HepG2 (cell line): ENCODE measurements around the gene MEF2D. TPM values are rescaled to one million over a fixed set of nuclear protein-coding genes. Genes with fewer than 3 reads are reported as not detected.

ENCODE experiments used
- AHR ChIP-seq: IDR thresholded peaks from 2 replicates; pipeline ENCODE4 v1.6.1; 2018; ENCODE audit warnings: missing genetic modification reagents, missing compliant biosample characterization
- ARID5B ChIP-seq: IDR thresholded peaks from 2 replicates; pipeline ENCODE4 v1.4.0; 2020; ENCODE audit warnings: mild to moderate bottlenecking, missing genetic modification reagents
- ATM ChIP-seq: fragments of 450-650 bp; IDR thresholded peaks from 2 replicates; pipeline ENCODE4 v1.7.1; 2017; ENCODE audit warnings: mild to moderate bottlenecking, borderline replicate concordance
- EHMT2 ChIP-seq: fragments of 200-600 bp; sonication (generic); IDR thresholded peaks from 2 replicates; pipeline ENCODE4 v1.7.0; 2017; ENCODE audit warnings: antibody characterized with exemption, low read depth, low read length, borderline replicate concordance
- HES4 ChIP-seq: sonication (generic); formaldehyde crosslinking; IDR thresholded peaks from 2 replicates; pipeline ENCODE4 v1.9.0; 2021; ENCODE audit warnings: mild to moderate bottlenecking, missing genetic modification reagents, borderline replicate concordance
- KDM2A ChIP-seq: sonication (generic); formaldehyde crosslinking; IDR thresholded peaks from 2 replicates; pipeline ENCODE4 v1.4.0; 2020; ENCODE audit warnings: low read depth, missing genetic modification reagents, borderline replicate concordance
- MAFF ChIP-seq: IDR thresholded peaks from 2 replicates; pipeline ENCODE4 v1.6.1; 2011; ENCODE audit warnings: low read depth, low read length, improper control_type of control experiment
- MIER2 ChIP-seq: IDR thresholded peaks from 2 replicates; pipeline ENCODE4 v1.6.1; 2016; ENCODE audit warnings: missing biosample characterization, missing genetic modification reagents
- MXD3 ChIP-seq: IDR thresholded peaks from 2 replicates; pipeline ENCODE4 v1.6.1; 2016; ENCODE audit warnings: mild to moderate bottlenecking, missing biosample characterization, missing genetic modification reagents
- REST ChIP-seq, 2 experiments: IDR thresholded peaks; 2 replicates each; pipeline ENCODE4 v1.6.1; 2011 to 2012; ENCODE audit warnings: low read length in 2 of 2, borderline replicate concordance in 1 of 2, low read depth in 1 of 2, mild to moderate bottlenecking in 1 of 2, moderate library complexity in 1 of 2
- SAP130 ChIP-seq: IDR thresholded peaks from 2 replicates; pipeline ENCODE4 v1.6.1; 2016; ENCODE audit warnings: low read depth
- TFE3 ChIP-seq: IDR thresholded peaks from 2 replicates; pipeline ENCODE4 v1.6.1; 2016
- ZNF329 ChIP-seq: sonication (generic); formaldehyde crosslinking; IDR thresholded peaks from 2 replicates; pipeline ENCODE4 v1.9.0; 2021; ENCODE audit warnings: low read depth, mild to moderate bottlenecking, missing genetic modification reagents
- ZNF350 ChIP-seq: sonication (generic); formaldehyde crosslinking; IDR thresholded peaks from 2 replicates; pipeline ENCODE4 v1.4.0; 2020; ENCODE audit warnings: mild to moderate bottlenecking, low read depth, missing genetic modification reagents, borderline replicate concordance
- ZNF878 ChIP-seq: sonication (generic); formaldehyde crosslinking; IDR thresholded peaks from 2 replicates; pipeline ENCODE4 v1.8.1; 2023; ENCODE audit warnings: mild to moderate bottlenecking, missing genetic modification reagents, moderate library complexity
- polyA plus RNA-seq, 8 experiments: library from polyadenylated mRNA; depleted of rRNA in 3 of 8; stranded (reverse) in 7 of 8; unstranded in 1 of 8; fragments of >200 nt; fragmentation: Illumina TruSeq in 4 of 8; extraction: Trizol in 4 of 8; gene quantifications; 2 replicates each; pipeline versions ENCODE4 v1.2.1 to v1.2.3, GENCODE V29; 2011 to 2016; ENCODE audit warnings: low read depth in 4 of 8, missing spikeins in 1 of 8, mixed read lengths in 1 of 8; ENCODE audit not compliant: insufficient read depth in 1 of 8
- total RNA-seq, 5 experiments: library from RNA; depleted of rRNA; stranded (reverse); fragments of >200 nt; fragmentation: Illumina TruSeq; extraction: Trizol; gene quantifications; 2 replicates each; pipeline ENCODE4 v1.2.3, GENCODE V29; 2016; ENCODE audit warnings: low read depth in 1 of 5

MEF2D gene
- total and polyA plus RNA-seq, 2 of the 13 experiments (the other 11 are each of a cell fraction or from before 2014, with no cell fraction given), result 1.6 to 3.9 TPM

- peak; percentile 36; the same call in 1 of the 2 replicates for TF ChIP-seq MXD3 (CRISPR knock-in tag)
- 0 out of 2 replicates have a peak, but pooled peaks have one; percentile 40 for TF ChIP-seq AHR
- 0 out of 2 replicates have a peak, but pooled peaks have one; percentile 39 for TF ChIP-seq TFE3 (CRISPR knock-in tag)
- no peak for TF ChIP-seq ATM
- no peak for TF ChIP-seq ZNF350
- no peak for TF ChIP-seq MAFF
- 0 out of 2 replicates have a peak, but pooled peaks have one; percentile 8 for TF ChIP-seq ARID5B (CRISPR knock-in tag)
- TF ChIP-seq HES4 (CRISPR knock-in tag), result 0 out of 2 replicates have a peak, but pooled peaks have one; percentile 32
- TF ChIP-seq ZNF329 (CRISPR knock-in tag), result no peak
- TF ChIP-seq SAP130 (CRISPR knock-in tag), result 0 out of 2 replicates have a peak, but pooled peaks have one; percentile 18
- TF ChIP-seq KDM2A (CRISPR knock-in tag), result 0 out of 2 replicates have a peak, but pooled peaks have one; percentile 27
- 0 out of 2 replicates have a peak, but pooled peaks have one; percentile 26 for TF ChIP-seq ZNF878 (CRISPR knock-in tag)
- TF ChIP-seq REST (IDR thresholded peaks at IDR 0.05; ENCODE audit: borderline replicate concordance in 1 of 2, low read depth in 1 of 2, low read length in 2 of 2), result peak; percentile 86 to 98
- peak; percentile 96 for TF ChIP-seq MIER2 (CRISPR knock-in tag)
- TF ChIP-seq EHMT2, result peak; percentile 98
These were observed 86.0 kb downstream of the MEF2D start (continued) for GRCh38 chr1:156414461-156415064.
